ENCODE data around the gene ITFG1.

Gene ITFG1

DNA sequence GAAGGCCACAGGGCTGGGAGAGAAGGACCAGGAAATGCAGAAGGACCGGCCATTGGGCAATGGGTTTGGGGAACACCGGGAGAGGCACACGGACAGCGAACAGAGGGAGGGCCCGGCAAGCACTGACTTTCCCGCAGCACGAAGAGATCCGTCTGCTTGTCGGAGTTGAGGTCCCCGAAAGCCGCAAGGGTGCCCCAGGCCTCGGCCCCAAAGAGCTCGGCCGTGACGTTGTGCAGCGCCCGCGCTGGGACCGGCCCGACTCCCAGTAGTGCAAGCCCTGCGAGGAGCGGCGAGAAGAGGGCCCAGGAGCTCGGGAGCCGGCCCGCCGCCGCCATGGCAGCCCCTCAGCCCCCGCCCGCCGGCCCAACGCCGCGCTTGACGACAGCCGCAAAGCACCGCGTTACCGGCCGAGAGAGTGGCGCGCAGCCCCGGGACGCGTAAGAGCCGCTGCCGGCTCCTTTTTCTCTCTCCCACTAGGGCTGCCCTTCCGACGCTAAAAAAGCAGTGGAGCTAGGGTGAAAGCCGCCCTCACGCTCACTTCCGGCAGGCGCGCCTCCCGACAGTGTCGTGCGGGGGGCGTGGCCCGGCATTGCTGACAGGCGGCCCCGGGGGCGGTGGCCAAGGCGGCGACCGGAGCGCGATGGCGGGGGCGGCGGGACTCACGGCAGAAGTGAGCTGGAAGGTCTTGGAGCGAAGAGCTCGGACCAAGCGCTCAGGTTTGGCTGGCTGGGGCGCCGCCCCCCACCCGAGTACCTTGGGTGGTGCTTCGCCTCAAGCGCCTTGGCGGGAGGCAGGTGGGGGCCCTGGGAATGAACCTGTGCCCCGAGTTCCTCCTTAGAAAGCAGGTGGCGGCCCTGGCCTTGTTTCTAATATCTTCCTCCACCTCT lies at the start of gene ITFG1, which contains the start of gene PHKB:
ITFG1 (minus strand) TSS at position 353 of the 887 bp plus-strand sequence; CDS start at position 335, 18 bp downstream.
PHKB (plus strand) TSS at position 621 of the 887 bp plus-strand sequence; CDS start at position 641, 20 bp downstream.
- DNase-seq (ENCODE audit: low spot score) = peak; percentile 96

DNA sequence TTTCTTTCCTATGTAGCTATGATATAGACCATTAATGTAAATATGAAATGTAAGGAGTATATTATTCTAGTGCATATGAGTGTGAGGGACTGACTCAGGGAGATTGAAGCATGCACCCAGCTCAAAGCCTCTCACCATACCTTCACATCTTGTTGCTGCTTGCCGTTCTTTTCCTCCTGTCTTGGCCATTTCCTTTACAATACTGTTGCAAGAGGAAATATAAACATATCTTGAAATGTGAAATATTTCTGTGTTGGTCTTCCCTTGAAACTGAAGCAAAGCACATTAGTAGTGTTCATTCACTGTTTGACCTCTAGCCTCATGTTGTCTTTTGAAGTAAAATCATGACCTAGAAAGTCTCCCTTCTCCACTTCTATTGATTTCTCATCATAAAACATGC lies 46.8 kb upstream of the ITFG1 start:
- no peak for DNase-seq (ENCODE audit: low spot score)

DNA sequence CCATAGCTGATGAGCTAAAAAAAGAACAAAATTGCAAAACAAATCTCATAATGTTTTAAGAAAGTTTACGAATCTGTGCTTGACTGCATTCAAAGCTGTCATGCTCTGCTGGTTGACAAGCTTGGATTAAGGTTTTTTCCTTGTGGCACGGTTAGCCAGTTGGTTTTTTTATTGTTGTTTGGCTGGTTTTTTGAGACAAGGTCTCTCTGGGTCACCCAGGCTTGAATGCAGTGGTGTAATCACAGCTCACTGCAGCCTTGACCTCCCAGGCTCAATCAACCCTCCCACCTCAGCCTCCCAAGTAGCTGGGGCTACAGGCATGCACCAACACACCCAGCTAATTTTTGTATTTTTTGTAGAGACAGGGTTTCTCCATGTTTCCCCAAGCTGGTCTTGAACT lies 45.9 kb upstream of the ITFG1 start:
- DNase-seq (ENCODE audit: low spot score) = peak; percentile 54

DNA sequence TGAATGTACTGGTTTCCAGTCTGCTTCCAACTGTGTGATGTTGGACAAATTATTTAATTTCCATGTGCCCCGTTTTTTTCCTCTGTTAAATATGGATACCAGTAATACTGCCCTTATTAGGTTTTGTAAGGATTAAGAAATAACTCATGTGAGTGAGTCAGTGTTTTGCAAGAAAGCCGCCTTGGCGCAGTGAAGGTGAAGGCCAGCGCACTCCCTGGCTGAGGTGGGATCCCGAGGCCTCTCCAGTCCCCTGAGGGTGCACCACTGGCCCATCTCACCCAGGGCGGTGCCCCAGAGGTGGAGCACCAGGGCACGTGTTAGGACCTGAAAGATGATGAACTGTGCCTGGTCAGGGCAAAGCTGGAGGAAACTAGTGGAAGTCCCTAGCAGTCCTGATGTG lies 43.7 kb upstream of the ITFG1 start:
- no peak for DNase-seq (ENCODE audit: low spot score)

DNA sequence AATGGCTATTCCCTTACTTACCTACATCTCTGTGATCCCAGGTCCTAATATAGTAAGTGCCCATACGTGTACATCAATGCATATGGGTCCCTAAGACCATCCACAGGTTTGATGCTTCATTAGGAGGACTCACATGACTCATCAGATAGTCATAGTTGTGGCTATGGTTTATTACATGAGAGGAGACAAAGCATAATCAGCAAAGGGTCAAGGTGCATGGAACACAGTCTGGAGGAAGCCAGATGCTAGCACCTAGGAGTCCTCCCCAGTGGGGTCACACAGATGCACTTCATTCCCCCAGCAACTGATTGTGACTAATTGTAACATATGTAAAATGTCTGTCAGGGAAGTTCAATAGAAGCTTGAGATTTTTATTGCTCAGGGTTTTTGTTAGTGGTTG lies 43.1 kb upstream of the ITFG1 start:
- DNase-seq (ENCODE audit: low spot score) = no peak

DNA sequence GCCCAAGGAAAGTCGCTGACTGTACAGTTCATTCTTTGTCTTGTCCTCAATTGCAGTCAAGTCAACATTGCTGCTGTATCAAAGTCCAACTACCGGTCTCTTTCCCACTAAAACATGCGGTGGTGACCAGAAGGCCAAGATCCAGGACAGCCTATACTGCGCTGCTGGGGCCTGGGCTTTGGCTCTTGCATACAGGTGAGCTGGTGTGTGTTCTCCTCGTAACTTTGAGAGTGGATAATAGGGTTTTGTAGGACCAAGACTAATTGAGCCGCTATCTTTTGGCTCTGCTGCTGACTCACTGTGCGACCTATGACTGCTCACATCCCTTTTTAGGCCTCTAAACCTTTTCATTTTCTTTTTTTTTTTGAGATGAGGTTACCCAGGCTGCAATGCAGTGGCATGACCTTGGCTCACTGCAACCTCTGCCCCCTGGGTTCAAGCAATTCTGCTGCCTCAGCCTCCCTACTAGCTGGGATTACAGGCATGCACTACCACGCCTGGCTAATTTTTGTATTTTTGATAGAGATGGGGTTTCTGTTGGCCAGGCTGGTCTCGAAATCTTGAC lies 38.9 kb upstream of the ITFG1 start:
- DNase-seq (ENCODE audit: low spot score) = no peak

DNA sequence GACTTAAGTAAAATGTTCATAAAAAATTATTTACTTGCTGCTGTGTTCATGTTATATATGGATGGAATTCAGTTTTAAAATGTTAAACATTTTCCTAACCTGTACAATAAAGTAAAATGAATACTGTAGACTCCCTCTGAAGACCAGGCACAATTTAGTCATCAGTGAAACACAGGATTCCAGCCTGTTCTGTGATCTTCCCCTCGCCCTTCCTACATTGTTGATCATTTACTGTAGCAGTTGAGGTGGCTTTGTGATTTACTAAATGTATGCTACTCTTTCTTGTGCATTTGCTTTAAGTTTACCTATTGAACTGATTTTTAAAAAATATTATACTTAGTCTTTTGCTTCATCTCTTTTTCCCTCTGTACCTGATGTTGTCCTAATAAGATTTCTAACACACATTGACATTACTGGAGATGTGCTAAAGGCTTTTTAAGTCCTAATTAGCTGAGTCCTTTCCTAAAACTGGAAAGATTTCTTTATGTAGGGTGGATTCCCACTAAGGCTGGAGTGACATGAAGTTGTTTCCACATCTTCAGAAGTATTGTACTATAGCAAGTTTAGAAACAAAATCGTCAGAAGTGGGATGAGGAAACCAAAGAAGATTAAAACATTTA lies 38.3 kb upstream of the ITFG1 start:
- no peak for DNase-seq (ENCODE audit: low spot score)

DNA sequence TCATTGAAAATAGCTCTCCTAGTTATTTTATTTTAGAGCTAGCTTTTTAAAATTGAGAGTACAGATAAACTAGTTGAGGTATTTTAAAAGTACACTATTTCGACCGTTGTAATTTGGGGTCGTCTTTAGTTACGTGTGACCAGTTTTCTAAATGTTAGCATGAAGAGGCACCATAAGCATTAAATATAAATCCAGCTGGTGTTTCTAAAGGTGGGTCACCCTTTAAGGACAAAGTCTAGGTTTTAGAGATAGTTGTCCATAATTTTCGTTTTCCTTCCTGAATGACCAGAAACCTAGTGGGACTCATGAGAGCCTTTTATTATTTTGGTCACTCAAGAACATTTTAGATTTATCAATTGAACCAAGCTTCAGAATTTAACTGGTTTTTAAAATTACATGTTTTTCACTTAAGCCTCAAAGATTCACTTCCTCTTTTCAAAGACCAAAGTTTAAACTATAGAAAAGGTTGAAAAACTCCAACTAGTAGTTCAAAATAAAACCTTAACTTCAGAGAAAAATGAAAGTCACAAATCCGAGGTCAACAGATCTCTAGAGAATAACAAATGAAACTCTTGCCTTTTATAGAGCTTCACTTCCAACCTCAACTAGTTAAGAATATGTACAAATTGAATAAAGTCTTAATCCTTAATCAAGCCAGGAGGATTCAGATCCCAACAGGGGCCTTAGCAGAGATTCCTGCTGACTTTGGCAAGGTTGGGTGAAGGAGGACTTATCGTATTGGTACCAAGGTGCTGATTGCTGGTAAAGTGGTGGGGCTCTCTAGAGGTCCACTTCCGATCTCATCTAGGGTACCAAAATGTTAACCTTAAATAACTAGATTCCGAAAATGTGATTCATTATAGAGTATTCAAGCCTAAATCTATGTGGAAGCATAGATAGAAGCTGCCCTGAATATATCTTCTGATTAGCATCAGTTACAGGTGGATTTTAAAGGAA lies 32.8 kb upstream of the ITFG1 start:
- peak; percentile 71 for DNase-seq (ENCODE audit: low spot score)

DNA sequence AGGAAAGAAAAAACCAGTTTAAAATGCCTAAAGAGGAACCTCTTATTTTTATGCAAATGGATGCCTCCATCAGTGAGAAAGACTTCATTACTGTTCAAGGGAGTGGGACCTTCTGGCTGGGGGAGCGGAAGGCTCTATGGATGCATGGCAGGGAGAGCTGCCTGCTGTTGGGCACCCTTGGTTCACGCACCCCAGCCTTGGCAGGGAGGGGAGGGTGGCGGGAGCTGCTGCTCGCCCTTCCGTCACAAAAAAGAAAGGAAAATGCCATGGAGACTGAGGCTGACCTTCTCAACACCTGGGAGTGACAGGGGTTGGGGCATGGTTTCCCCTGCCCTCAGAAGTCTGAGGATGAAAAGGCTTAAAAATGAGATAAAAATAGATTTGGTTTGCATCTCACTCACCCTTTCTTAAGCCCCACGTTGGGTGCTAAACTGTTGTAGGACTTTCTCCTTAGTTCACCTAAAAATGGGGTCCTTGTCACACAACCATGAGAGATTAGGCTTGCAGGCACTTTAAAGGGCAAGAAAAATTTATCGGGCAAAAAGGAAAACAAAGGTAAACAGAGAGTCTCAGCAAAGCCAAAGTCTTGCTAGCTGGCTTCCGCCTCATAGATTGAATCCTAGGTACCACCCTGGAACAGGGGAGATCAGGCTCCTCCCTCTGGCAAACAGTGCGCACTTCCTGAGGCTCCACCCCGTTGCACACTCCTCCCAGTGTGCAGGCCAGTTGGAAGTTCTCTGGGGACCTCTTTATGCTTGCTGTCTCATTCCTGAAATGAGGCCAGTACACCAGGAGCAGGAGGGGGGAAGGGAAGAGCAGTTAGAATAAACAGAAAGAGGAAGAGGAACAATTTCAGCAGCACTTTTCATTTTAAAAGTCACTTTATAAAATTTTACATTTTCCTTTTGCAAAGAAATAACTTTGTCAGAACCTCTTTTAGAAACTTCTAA lies 31.8 kb upstream of the ITFG1 start:
- peak; percentile 87 for DNase-seq (ENCODE audit: low spot score)

DNA sequence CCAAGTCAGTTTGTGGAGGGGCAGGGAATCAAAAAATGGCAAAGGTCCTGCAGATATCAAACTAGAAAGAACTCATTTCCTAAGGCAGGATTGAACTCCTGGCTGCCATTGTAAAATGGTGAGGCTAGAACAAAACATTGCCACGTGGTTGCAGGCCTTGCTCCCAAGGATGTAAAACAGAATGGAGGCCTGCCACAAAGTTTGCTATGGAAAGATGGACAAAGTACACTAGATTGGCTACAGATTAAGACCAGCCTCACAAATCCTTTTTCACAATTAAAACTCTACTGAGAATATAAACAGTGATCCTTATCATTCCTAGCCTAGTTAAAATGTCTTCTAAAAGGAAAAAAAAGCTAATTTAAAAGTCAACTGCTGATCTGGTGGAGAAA lies 31.2 kb upstream of the ITFG1 start:
- DNase-seq (ENCODE audit: low spot score) = no peak

DNA sequence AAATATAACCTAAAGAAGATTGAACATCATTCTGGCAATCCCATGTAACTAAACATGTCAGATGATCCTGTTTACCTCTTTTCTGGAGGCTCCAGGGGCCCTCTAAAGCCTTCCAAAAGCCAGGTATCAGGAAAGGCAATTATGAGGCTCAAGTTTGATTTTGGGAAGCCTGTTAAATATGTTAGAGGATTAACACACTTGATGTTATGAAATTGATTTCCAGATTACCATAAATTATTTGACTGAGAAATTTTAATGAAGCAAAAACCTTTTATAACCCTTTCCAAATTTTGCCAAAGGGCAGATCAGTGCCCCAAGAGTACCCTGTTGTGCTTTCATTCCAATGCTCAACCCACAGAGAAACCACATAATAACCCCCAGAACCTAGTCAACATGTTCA lies 29.6 kb upstream of the ITFG1 start:
- DNase-seq (ENCODE audit: low spot score) = no peak

DNA sequence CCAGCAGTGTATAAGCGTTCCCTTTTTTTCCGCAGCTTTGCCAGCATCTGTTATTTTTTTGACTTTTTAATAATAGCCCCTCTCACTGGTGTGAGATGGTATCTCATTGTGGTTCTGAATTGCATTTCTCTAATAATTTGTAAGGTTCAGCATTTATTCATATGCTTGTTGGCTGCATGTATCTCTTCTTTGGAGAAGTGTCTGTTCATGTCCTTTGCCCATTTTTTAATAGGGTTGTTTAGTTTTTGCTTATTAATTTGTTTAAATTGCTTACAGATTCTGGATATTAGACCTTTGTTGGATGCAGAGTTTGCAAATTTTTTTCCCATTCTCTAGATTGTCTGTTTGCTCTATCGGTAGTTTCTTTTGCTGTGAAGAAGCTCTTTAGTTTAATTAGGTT lies 27.2 kb upstream of the ITFG1 start:
- DNase-seq (ENCODE audit: low spot score) = no peak

DNA sequence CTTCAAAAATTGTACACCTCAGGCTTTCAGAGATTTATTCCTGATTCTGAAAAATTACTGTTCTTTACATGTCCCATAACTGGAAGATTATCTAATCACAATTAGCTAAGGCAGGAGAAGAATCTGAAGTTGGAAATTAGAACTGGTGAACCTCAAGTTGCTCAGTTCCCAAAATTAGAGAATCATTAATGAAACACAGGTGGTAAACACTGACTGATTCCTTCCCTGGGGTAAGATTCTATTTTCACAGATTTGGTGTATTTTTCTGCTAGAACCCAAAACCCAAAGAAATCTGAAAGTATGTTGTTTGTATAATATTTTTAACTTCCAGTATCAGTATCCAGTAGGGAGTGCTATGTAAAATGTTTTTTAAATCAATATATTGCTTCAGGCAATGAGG lies 26.0 kb upstream of the ITFG1 start:
- DNase-seq (ENCODE audit: low spot score) = no peak

DNA sequence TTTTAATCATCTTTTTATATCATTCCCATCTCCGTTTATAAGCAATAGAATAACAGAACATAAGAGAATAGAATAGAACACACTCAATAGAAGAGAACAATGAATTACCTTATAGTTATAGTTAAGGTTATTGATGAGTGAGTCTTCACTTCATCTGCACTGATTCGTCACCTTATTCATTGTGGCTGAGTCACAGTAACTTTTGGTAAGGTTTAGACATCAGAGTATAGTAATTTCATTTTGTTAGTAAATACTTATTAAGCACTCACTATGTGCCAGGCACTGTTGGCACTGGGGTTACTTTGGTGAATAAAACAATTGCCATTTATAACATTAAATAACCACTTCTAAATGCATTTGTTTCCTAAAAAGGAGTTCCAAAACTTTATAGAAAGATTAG lies 22.8 kb upstream of the ITFG1 start:
- no peak for DNase-seq (ENCODE audit: low spot score)

DNA sequence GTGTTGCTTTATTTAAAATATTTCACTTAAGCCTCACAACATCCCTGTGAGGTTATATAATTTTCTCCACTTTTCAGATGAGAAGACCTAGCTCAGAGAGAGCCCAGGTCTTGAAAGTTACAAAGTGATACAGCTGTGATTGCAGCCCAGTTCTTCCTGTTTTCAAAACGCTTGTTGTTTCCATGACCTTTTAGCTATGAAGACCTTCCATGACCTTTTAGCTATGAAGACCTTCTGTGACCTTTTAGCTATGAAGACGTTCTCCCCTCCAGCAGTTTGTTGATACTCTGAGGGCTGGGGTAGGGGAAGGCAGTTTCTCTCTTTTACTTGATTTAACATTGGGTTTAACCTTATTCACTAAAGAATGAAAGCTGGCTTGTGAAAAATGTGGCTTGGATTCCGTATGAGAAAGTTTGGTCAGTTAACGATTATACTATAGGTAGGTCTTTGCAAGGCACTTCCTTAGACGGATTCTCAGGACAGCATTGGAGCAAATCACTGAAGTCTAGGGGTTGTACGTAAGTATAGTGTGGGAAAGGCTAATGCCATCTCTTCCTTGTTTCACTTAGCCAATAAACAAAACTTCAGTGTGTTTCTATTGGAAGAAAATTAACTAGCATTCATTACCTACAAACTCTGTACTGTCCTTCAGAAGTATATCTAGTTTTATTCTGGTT lies 21.0 kb upstream of the ITFG1 start:
- no peak for DNase-seq (ENCODE audit: low spot score)

DNA sequence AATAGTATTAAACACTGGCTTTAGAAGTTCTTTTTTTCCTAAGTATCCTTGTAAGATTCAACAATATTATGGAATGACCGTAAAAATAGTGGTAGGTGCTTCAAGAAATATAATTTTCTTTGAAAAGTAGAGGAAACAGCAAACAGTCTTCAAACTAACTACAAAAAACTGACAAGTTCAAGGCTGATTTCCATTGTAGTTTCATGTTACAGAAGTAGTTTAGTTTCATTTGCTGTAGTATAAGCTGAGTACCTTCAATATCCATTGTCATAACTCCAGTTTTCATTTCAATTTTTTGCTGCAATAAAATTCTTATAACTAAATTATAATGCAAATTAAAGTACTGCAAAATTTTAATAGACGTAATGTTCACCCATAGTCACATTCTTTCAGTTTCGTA lies 19.5 kb upstream of the ITFG1 start:
- DNase-seq (ENCODE audit: low spot score) = no peak

DNA sequence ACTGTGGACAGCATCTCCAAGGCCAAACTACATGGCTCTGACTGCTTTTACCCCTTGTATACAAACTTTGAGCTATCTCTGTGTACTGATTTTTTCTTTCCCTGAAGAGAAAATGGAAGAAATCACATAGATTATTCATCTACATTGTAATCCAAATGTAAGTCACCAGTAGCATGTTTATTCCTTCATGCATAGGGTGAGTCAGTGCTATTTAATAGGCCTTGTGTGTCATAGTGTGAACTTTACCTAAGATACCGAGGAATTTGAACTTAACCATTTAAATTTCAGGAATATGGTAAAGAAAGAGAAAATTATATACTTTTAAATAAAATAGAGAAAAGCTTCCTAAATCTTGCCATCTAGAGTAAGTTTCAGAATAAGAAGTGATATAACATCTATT lies 16.8 kb upstream of the ITFG1 start:
- no peak for DNase-seq (ENCODE audit: low spot score)

DNA sequence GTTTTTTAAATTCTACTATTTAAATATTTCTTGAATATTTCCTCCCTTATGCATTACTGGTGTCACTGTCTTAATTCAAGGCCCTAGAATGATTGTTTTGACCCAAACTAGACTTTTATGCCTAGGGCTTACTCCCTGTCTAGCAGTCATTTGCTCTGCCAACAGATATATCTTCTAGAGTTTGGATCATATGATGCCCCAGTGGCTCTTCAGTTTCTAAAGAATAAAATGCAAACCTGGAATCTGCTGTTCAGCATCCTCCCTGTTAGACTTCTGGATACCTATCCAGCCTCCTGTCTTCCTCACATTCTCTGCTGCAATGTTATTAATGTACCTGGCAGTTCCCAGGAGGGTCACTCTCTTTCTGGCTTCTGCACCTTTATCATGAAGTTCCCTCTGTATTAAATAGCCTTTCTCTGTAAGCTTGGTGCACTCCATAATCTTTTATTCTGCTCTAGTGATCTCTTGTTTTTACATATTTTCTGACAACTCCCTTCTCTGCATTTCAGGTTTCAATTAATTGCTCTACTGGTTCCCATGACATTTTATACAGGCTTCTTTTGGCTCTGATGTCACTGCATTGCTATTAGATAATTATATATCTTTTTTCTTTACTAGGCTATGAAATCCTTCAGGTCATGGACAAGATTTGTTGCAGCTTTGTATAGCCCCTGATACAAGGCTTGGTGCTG lies 15.9 kb upstream of the ITFG1 start:
- no peak for DNase-seq (ENCODE audit: low spot score)

DNA sequence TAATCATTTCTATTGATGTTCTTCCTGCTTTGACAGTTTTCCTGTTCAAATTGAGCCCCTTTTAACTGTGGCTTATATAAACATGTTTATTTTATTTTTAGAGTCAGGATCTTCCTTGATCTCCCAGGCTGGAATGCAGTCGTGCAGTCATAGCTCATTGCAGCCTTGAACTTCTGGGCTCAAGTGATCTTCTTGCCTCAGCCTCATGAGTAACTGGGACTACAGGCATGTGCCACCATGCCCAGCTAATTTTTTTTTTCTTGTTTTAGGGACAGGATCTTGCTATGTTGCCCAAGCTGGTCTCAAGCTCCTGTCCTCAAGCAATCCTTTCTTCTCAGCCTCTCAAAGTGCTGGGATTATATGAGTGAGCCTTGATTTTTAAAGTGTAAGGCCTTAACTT lies 14.9 kb upstream of the ITFG1 start:
- DNase-seq (ENCODE audit: low spot score) = no peak

DNA sequence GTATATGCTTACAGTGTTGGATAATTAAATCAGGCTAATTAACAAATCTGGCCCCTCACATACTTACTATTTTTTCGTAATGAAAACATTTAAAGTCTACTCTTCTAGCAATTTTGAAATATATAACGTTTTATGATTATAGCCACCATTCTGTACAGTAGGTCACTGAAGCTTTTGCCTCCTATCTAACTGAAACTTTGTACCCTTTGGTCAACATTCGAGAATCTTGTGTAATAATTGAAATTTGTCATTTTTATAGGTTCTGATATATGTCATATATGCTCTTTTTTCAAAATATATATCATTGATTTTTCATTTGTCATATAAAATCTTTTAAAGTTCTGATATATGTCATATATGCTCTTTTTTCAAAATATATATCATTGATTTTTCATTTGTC lies 12.9 kb upstream of the ITFG1 start:
- no peak for DNase-seq (ENCODE audit: low spot score)

Measured in NAMALWA (cell line).